ENCODE results near the gene RGS19.

- TF ChIP-seq CTCF (IDR thresholded peaks at IDR 0.05; ENCODE audit: low read depth, low read length, missing input control) (peak; percentile 44), REST (IDR thresholded peaks at IDR 0.05) (no peak), MAX (IDR thresholded peaks at IDR 0.05) (no peak), SP1 (IDR thresholded peaks at IDR 0.05) (no peak), RAD21 (IDR thresholded peaks at IDR 0.05) (no peak), JUND (IDR thresholded peaks at IDR 0.05) (no peak), NR2F2 (IDR thresholded peaks at IDR 0.05) (no peak)
Observed at GRCh38 chr20:64101731-64102621, 22.7 kb upstream of the RGS19 start.

Data from liver (tissue), 3 donors.